DND-41 (cell line): ENCODE data around the gene SLC48A1.

Experiments used
- ATAC-seq: fragments of 200-7000 bp; cut with Tn5 transposase; 3 replicates; pipeline ENCODE4 v1.9.1; 2021; ENCODE audit warnings: low read depth; ENCODE audit not compliant: insufficient read depth
- DNase-seq: peaks from one replicate; pipeline ENCODE4 v3.0.0-alpha.2; 2020
- H2AFZ ChIP-seq: 2 replicates; pipeline ENCODE4 v1.6.0; 2012; ENCODE audit warnings: low read depth, low read length
- H3K27ac ChIP-seq: 2 replicates; pipeline ENCODE4 v1.5.1; 2012; ENCODE audit warnings: low read length, inconsistent platforms
- H3K27me3 ChIP-seq: fragments of 200-600 bp; sonication (generic); 2 replicates; pipeline ENCODE4 v1.6.0; 2012; ENCODE audit warnings: low read length, mild to moderate bottlenecking, inconsistent platforms; ENCODE audit not compliant: insufficient read depth, poor library complexity
- H3K36me3 ChIP-seq: 2 replicates; pipeline ENCODE4 v1.5.1; 2012; ENCODE audit warnings: low read length, inconsistent platforms; ENCODE audit not compliant: insufficient read depth
- H3K4me1 ChIP-seq: 2 replicates; pipeline ENCODE4 v1.5.1; 2012; ENCODE audit warnings: mild to moderate bottlenecking, low read length; ENCODE audit not compliant: insufficient read depth
- H3K4me2 ChIP-seq: 2 replicates; pipeline ENCODE4 v1.6.0; 2012; ENCODE audit warnings: mild to moderate bottlenecking, moderate library complexity, low read length, inconsistent platforms; ENCODE audit not compliant: insufficient read depth
- H3K4me3 ChIP-seq, 2 experiments: fragments of 200-600 bp in 1 of 2; shearing (Covaris generic) in 1 of 2; 2 replicates each; pipeline ENCODE4 v1.5.1; 2012 to 2016; ENCODE audit warnings: inconsistent platforms in 2 of 2, low read length in 2 of 2, mild to moderate bottlenecking in 2 of 2, low read depth in 1 of 2, moderate library complexity in 1 of 2
- H3K79me2 ChIP-seq: 2 replicates; pipeline ENCODE4 v1.6.0; 2012; ENCODE audit warnings: low read length, inconsistent platforms; ENCODE audit not compliant: insufficient read depth
- H3K9ac ChIP-seq: 2 replicates; pipeline ENCODE4 v1.6.0; 2012; ENCODE audit warnings: low read depth, mild to moderate bottlenecking, inconsistent platforms, low read length, moderate library complexity
- H3K9me3 ChIP-seq: 2 replicates; pipeline ENCODE4 v1.5.1; 2012; ENCODE audit warnings: low read length, moderate library complexity, mild to moderate bottlenecking, inconsistent platforms; ENCODE audit not compliant: insufficient read depth, severe bottlenecking
- H4K20me1 ChIP-seq: 2 replicates; pipeline ENCODE4 v1.6.0; 2012; ENCODE audit warnings: low read length; ENCODE audit not compliant: insufficient read depth
- EZH2 ChIP-seq: IDR thresholded peaks from 3 replicates; pipeline ENCODE4 v1.6.1; 2012; ENCODE audit warnings: borderline replicate concordance, low read depth, mild to moderate bottlenecking, moderate library complexity, low read length, inconsistent platforms; ENCODE audit not compliant: severe bottlenecking
- TF ChIP-seq, protein P1 (sequence below): IDR thresholded peaks from 2 replicates; pipeline ENCODE4 v1.5.1; 2012; ENCODE audit warnings: borderline replicate concordance, low read length, moderate library complexity, mild to moderate bottlenecking; ENCODE audit not compliant: poor library complexity, severe bottlenecking; ENCODE audit errors: extremely low read depth

SLC48A1 gene

DNA sequence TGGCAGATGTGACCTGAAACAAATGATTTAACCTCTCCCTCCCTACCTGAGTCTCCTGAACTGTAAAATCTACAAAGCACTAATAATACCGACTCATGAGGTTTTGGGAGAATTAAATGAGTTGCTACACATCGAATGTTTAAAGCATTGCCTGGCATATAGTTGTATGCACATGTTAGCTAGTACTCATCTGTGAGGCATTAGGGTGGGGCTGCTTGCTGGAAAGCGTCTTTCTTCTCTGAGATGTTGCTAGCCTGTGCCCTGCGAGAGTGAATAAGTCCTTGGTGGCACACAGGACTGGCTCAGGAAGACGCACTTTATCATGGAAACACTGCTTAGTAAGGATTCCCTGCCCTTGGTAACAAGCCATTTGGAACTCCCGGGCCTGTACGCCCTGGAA, 20.5 kb upstream of the SLC48A1 start:
- no peak overlapping the region for H3K27ac ChIP-seq
- DNase-seq (no peak), ATAC-seq (no peak)
- H3K4me2 ChIP-seq: no peak overlapping the region
- H3K36me3 ChIP-seq: no peaks in the 10 kb centered on the region
- H3K4me3 ChIP-seq: no peak overlapping the region
- peaks cover 3% of the 10 kb centered on the region; the same call in 1 of the 2 replicates for H4K20me1 ChIP-seq
- no peaks in the 10 kb centered on the region for H3K4me1 ChIP-seq
- peaks cover 3% of the 10 kb centered on the region for H3K27me3 ChIP-seq
- H2AFZ ChIP-seq: no peak overlapping the region
- no peaks in the 10 kb centered on the region for H3K79me2 ChIP-seq
- TF ChIP-seq EZH2: no peak
- TF ChIP-seq, protein P1, sequence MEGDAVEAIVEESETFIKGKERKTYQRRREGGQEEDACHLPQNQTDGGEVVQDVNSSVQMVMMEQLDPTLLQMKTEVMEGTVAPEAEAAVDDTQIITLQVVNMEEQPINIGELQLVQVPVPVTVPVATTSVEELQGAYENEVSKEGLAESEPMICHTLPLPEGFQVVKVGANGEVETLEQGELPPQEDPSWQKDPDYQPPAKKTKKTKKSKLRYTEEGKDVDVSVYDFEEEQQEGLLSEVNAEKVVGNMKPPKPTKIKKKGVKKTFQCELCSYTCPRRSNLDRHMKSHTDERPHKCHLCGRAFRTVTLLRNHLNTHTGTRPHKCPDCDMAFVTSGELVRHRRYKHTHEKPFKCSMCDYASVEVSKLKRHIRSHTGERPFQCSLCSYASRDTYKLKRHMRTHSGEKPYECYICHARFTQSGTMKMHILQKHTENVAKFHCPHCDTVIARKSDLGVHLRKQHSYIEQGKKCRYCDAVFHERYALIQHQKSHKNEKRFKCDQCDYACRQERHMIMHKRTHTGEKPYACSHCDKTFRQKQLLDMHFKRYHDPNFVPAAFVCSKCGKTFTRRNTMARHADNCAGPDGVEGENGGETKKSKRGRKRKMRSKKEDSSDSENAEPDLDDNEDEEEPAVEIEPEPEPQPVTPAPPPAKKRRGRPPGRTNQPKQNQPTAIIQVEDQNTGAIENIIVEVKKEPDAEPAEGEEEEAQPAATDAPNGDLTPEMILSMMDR: no peak
- H3K9ac ChIP-seq: no peak overlapping the region
- no peaks in the 10 kb centered on the region for H3K9me3 ChIP-seq

- Histone ChIP-seq H3K4me1 (peaks cover 3% of the 10 kb centered on the region), H3K27ac (no peak overlapping the region), H3K4me2 (no peak overlapping the region), H4K20me1 (peaks cover 9% of the 10 kb centered on the region; the same call in 1 of the 2 replicates), H3K79me2 (no peaks in the 10 kb centered on the region), H3K9ac (no peak overlapping the region), H2AFZ (no peak overlapping the region), H3K36me3 (no peaks in the 10 kb centered on the region), H3K4me3 (no peak overlapping the region), H3K27me3 (peaks cover 3% of the 10 kb centered on the region), H3K9me3 (no peaks in the 10 kb centered on the region)
- DNase-seq: no peak
- no peak for TF ChIP-seq EZH2
- TF ChIP-seq, protein P1: no peak
- no peak for ATAC-seq
Observed at GRCh38 chr12:47753021-47754001, 19.7 kb upstream of the SLC48A1 start.

GRCh38 chr12:47754126-47754525, 18.9 kb upstream of the SLC48A1 start:
- DNase-seq: no peak
- peaks cover 11% of the 10 kb centered on the region for H3K4me1 ChIP-seq
- peaks cover 3% of the 10 kb centered on the region for H3K27me3 ChIP-seq
- no peak overlapping the region for H3K27ac ChIP-seq
- no peaks in the 10 kb centered on the region for H3K9me3 ChIP-seq
- H3K4me2 ChIP-seq: no peak overlapping the region
- no peak for TF ChIP-seq EZH2
- TF ChIP-seq, protein P1: no peak
- H3K4me3 ChIP-seq: no peak overlapping the region
- no peak for ATAC-seq
- no peaks in the 10 kb centered on the region for H3K79me2 ChIP-seq
- no peak overlapping the region for H3K9ac ChIP-seq
- no peaks in the 10 kb centered on the region for H3K36me3 ChIP-seq
- H2AFZ ChIP-seq: no peak overlapping the region
- peaks cover 9% of the 10 kb centered on the region; the same call in 1 of the 2 replicates for H4K20me1 ChIP-seq
